Stomach (tissue), 8 donors: ENCODE measurements around the gene ABCC1. TPM values are rescaled to one million over a fixed set of nuclear protein-coding genes. Genes with fewer than 3 reads are reported as not detected.

ENCODE experiments used
- polyA plus RNA-seq, 3 donors: library from polyadenylated mRNA; stranded (reverse); fragments of 200-250 nt; gene quantifications; one replicate each; pipeline ENCODE4 v1.2.3, GENCODE V29; 2013
- total RNA-seq, 5 donors: library from RNA; depleted of rRNA; stranded (reverse); fragments of >200 nt; gene quantifications; one replicate each; pipeline versions ENCODE4 v1.1.0 to v1.2.3, GENCODE V29; 2014 to 2016
- donor health status: healthy with polysubstance abuse.
- donor health status: Bipolar disorder and iron deficiency.
- donor health status: healthy.

Gene ABCC1
- total and polyA plus RNA-seq, 8 donors = 2.3 to 105 (median 24.9) TPM

Other genes with a start within 250 kb of the ABCC1 start
- 1,000 to 10,000 TPM in 4 of 5 donors, 100 to 1,000 TPM in 1; 496 to 3,048 (median 1,297) TPM for gene MYH11, start 92.6 kb upstream of the ABCC1 start, total RNA-seq
- gene MYH11, start 92.6 kb upstream of the ABCC1 start, polyA plus RNA-seq = 100 to 1,000 TPM in 1 of 3 donors, 10 to 100 TPM in 2; 33.8 to 494 (median 44.0) TPM
- 10 to 100 TPM in 2 of 5 donors, 1 to 10 TPM in 3; 7.0 to 40.0 (median 8.2) TPM for gene CEP20, start 61.0 kb upstream of the ABCC1 start, total RNA-seq
- 10 to 100 TPM; 22.2 to 38.3 (median 24.0) TPM for gene CEP20, start 61.0 kb upstream of the ABCC1 start, polyA plus RNA-seq